T1000 (cell line): ENCODE results near the gene NFATC2.
A peak's percentile ranks its signal among the peaks of the same experiment; 100 is the strongest.
"Not testable (repeated sequence)": the region's sequence is repeated elsewhere in the genome, so short reads cannot be mapped to it uniquely, and the experiment has no call there.

Experiments used
- DNase-seq: peaks from one replicate; lab custom pipeline; 2025; ENCODE audit warnings: mixed read lengths; lab: John Stamatoyannopoulos, UW

Gene NFATC2

DNA sequence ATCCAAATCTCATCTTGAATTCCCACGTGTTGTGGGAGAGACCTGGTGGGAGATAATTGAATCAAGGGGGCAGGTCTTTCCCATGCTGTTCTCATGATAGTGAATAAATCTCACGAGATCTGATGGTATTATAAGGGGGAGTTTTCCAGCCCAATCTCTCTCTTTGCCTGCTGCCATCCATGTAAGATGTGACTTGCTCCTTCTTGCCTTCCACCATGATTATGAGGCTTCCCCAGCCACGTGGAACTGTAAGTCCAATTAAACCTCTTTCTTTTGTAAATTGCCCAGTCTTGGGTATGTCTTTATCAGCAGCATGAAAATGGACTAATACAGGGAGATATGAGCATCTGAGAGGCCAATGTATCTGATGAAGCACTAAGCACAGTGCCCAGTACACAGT, 26.0 kb upstream of the NFATC2 start:
- not testable (repeated sequence) for DNase-seq

DNA sequence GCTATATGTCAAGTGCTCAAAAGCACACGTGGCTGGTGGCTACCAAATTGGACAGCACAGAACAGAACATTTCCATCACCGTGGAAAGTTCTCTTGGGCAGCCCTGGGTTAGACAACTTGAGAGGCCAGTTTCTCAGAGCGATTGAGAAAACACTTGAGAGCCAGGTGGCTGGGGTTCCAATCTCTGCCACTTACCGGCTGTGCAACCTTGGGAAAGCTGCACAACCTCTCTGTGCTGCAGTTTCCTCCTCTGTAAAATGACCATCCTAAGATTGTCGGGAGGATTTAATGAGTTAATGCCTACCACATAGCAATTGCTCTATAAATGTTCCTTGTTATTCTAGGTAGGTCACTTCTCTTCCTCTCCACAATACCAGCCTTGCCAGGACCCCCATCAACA, 25.1 kb upstream of the NFATC2 start:
- DNase-seq: no peak

DNA sequence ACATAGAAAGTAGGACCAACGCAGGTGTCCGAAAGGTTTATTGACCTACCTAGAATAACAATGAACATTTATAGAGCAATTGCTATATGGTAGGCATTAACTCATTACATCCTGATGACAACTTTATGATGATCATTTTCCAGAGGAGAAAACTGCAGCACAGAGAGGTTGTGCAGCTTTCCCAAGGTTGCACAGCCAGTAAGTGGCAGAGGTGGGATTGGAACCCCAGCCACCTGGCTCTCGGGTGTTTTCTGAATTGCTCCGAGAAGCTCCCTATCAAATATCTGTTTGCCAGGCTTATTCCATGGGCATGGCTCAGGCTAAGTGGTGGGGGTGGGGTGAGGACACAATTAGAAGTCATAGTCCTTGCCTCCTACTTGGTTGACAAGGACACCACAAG, 24.1 kb upstream of the NFATC2 start:
- no peak for DNase-seq

DNA sequence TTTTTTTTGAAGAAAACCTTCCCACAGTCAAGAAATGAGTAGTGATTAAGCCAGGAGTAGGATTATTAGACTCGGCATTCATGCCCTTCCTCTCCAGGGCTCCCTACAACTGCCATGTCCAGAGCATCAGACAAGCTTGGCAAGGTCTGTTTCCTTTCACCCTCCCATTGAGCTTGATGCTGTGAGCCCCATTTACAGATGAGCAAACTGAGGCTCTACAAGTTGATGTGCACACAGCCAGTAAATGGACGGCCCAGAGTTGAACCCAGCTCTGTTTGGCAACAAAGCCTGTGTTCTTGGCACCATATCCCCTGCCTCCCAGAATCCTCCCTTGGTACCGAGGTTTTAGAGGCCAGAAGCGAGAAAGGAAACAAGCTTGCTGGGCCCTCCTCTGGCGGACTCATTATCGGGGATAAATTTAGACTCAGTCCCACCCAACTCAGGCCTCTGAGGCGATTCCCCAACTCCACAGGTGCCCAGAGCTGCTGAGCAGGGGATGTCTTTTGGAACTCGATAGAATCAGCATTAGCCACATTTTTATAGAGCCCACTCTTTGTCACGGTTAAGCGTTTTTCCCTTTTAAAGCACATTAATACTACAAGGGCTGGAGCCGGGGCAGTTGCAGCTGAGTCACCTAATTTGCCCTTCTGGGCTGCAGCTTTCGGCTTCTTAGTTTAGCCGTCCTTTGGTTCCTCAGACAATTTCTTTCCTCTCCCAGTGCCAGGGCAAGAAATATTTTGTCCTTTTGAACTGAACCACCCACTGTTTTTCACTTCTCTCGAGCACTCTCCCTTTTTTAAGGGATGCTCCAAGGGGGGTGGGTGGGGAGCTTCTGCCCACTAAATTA, 23.0 kb upstream of the NFATC2 start:
- no peak for DNase-seq

DNA sequence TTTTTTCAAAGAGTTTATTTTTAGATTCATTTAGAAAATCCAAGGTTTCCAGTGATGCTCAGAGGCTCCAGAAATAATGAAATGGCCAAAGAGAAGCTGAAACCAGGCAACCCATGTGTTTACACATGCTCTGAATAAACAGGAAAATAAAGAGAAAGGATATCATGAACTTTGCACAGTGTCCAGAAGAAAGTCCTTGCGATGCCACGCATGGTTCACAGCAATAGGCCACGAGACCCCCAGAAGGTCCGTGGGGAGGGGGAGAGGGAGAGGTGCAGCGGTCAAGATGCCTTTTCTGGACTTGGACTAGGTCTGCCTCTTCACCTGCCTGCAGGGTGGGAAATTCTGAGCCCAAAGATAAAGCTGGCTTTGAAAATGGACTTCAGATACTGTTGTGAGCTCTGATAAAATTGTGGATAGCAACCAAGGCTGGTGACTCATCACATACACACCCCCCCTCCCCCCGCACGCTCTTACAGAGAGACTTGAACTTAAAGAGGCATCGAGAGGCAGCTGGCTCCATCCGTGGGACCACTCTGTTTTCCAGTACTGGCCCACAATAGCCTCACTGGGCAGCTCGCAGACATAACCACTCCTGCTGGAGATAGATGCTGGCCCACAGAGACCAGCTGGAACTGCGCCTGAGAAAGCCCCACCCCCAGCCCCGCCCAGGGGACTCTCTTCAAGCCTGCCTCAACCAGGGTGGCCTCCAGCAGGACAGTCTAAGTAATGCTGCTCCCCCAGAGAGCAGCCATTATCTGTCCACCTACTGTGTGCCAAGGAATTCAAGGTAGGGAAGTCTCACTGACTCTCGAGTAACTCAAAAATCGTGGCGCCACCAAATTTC, 21.2 kb upstream of the NFATC2 start:
- DNase-seq: peak; percentile 73

DNA sequence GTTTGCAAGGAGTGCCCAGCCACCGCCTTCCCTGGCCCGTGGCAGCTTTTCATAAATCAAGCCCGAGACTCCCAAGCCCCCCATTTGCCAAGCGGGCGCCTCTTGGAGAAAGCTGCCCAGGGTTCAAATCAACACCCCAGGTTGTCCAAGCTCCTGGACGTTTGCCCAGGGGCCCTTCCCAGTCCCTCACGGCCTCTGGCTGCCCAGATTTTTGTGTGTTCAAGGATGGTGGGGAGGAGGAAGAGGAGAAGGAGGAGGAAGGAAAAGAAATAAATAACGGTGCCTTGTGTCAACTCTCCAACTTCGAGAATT, 20.6 kb upstream of the NFATC2 start:
- no peak for DNase-seq

DNA sequence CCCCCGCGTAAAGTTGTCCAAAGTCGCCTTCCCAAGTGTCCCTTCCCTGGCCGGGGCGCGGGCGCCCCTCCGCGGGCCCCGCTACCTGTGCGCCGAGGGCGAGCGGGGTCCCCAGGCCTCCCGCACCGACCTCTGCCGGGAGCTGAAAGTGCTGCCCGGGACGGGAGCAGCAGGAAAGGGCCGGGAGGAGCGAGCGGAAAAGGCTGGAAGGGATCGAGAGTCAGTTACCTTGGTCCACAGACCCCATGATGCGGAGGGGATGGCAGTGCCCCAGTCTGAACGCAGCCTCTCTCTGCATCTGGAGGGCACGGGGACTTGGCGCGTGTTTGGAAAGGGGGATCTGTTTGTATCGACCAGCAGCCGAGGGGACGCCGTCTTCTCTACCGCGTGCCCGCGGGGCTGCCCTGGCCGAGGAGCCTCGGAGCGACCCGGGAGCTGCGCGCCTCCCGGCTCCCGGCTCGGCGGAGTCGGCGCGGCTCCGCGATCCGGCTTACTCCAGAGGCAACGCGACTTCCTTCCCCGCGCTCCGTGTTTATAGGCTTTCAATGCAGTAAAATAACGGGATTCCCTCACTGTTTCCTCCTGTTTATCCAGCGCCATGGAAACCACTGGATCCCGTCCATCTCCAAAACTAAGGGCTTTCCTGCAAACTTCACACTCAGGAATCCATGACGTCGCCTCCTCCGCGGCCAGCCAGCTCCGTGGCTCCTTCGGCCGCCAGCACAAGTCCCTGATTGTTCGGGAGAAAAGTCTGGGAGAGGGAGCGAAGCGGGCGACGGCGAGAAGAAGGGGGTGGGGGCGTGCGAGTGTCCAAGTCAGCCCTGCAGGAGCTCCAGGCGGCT, 20.0 kb upstream of the NFATC2 start:
- peak; percentile 90 for DNase-seq

DNA sequence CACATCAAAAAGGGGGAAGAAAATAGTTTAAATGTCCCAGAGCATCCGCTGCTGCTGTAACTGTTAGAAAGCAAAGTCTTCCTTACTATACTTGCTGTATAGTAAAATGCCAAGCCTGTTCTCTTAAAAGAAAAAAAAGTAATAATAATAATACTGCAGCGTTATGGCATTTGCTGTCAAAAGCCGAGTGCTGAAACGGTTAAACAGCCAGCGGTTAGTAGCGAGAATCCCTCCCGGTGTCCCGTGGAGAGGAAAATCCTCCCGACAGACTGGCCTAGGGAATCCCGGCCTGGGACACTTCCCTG, 19.5 kb upstream of the NFATC2 start:
- DNase-seq: no peak

DNA sequence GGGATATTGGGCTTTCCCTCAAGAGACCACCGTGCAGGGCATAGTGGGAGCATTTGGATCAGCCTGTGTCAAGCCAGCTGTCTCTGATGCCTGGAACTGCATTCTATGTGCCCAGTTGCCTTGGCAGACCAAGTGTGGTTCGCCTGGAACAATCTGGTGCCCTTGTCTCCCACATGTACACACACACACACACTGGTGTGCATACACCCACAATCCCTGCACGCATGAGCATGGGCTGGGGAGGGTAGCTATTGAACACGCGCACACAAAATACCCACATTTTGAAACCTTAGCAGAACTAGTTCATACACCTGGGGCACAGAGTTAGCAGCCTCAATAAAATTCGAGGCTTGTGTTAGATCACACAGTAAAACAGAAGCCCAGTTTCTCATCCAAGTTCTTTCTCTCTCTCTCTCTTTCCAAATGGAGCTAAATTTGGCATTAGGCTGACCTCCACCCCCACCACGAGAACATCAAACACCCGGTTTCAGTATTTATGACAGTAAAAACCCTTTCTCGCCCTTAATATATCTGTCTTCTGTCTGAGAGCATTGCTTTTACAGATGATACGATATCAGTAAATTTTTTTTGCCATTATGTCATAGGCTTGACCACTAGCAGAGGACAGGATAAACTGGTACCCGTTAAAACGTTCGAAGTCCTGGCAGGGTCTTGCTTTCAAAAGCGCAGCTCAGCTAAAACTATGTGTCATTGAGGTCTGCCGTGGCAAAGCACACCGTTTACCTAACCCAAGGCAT, 18.2 kb upstream of the NFATC2 start:
- no peak for DNase-seq

DNA sequence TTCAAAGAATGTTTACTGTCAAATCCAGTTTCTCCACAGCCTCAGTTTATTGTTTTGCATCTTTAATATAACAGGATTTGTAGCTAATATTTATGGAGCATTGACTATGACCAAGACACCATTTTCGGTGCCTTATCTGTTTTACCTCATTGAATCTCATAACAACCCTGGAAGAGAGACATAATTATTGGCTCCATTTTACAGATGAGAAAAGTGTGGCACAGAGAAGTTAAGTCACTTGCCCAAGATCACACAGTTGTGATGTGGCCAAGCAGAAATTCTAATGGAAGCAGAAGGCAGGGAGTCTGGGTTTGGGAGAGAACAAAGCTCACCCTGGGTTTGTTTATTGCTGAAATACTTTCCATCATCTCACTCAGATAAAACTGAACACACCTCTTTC, 17.5 kb upstream of the NFATC2 start:
- no peak for DNase-seq

DNA sequence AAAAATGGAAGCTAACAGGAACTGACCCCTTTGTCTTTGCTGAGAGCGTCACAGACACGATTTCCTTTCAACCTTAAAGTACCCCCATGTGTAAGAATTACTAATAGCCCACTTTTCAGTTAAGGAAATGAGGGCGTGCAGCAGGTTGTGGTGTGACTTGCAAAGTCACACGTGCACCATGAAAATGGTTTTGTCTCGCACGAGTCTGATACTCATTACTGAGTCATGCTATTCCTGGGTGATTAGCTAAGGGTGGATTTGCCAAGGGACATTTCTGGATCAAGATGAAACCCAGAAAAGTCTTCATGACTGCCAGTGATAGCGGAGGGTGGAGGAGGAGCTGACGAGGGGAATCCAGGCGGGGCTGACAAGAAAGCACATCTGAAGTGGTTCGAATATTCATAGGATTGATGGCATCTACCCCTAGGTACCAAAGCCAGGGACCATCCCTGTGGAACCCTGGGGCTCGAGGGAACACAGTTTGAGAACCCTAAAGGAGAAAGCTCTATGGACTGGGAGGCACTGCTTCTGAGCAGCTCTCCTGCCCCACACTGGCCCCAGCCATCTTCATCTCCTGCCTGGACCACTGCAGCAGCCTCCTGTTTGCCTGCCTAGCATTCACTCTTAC, 12.1 kb upstream of the NFATC2 start:
- peak; percentile 41 for DNase-seq

DNA sequence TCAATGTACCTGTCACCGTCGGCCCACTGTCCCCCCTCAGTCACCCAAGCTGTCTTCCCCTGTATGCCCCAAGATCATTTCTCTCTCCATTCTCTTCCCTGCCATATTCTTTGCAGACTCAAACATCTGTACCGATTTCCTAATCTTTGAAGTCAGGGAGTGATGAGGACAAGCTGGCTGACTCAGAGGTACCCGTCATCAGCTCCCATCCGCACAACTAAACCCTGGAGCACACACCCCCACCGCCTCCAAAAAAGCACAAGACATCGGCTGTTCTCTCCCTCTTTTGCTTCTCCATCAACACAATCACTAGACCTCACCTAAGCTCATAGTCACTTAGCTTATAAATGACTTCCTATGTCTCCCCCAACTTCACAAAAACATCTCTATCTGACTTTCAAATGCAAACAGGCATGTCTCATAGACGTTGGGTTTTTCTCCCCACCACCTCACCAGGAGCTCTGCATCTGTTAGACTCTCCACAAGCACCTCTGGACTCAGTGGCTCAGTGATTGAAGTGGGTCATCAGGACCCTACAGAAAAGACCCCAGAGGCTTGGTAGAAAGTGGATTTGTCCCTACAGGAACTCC, 11.5 kb upstream of the NFATC2 start:
- DNase-seq: no peak

DNA sequence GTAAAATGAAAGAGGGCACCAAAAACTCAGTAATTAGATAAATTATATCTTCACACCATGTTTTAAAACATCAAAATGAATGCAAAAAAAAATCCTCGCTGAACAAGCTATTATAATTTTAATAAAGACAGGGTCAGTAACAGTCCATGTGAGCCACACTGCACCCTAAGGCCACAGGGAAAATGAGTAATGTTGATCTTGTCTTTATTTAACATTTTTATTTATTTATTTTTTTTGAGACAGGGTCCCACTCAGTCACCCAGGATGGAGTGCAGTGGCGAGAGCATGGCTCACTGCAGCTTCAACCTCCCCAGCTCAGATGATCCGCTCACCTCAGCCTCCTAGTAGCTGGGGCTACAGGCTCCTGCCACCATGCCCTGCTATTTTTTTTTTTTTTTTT, 8.7 kb upstream of the NFATC2 start:
- DNase-seq: no peak

DNA sequence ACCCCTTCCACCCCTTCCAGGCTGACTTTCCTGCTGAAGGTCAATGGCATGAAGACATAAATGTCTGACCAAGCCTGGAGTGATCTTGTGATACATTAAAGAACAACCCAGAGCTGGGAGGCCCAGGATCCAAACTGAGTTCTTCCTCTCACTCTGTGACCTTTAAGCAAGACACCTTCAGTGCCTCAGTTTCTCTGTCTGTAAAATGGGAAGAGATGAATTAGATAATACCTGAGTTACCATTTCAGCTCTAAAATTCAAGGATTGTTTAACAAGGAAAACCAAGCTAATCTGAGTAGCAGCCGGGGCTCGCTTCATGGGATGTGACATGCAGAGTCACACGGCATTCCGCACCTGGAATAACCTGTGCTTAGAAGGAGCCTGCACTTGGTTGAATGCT, 7.0 kb upstream of the NFATC2 start:
- DNase-seq: no peak

DNA sequence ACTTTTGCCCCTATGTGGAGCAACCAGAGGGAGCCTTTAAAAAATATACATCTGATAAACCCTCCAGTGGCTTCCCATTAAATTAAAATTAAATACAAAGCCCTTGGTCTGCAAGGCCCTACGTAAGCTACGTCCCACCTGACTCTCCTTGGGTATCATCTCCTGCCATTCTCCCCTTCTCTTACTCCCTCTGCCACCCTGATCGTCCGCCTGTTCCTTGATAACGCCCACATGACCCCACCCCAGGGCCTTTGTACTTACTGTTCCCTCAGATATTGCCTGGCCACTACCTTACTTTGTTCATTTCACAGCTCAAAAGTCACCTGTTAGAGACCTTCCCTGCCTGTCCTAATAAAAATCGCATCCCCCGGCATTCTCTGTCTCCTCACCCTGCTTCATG, 5.4 kb upstream of the NFATC2 start:
- DNase-seq: no peak

DNA sequence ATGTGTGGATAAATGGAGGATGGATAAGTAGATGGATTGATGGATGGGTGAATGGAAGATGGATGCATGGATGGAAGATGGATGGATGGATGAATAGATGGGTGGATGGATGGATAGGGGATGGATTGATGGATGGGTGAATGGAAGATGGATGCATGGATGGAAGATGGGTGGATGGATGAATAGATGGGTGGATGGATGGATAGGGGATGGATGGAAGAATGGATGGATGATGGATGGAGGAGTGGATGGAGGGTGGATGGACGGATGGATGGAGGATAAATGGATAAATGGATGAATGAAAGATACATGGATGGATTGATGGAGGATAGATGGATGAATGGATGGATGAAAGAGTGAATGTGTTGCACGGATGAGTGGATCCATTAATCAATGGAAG, 3.0 kb upstream of the NFATC2 start:
- no peak for DNase-seq

DNA sequence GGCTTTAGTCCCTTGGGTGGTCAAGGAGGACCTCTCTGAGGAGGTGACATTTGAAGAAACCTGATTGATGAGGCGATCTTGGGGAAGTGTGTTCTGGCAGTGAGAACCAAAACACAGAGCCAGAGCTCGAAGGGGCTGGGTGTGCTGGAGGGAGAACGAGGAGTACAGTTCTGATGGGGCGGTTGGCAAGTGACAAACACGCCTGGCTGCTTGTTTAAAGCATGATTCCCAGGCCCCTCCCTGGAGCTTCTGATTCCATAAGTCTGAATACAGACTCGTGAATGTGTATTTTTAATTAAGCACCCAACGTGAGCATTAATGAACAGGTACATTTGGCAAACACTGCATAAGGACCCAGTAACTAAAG, 886 bp upstream of the NFATC2 start:
- DNase-seq: no peak

DNA sequence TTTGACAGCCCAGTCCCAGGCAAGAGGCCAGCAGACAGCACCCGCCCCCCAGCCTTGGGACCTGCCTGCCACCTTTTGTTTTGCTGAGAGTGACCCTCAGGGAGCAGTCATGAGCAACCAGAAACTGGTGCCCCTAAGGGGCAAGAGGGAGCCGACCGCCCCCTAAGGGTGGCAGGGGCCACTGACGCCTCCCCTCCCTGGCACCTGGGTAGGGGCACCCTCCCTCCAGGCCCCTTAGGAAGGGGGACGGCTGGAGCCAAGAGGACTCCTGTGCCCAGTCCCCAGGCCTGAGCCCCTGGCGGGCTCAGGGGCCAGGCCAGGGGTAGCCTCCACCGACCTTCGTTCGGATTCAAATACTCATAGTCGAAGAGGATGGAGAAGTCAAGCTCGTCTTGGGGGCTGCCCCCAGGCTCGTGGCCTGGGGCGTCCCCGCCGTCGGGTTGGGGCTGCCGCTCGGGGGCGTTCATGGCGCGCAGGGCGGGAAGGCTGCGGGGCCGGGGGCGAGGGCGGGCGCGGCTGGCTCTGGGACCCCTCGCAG, 417 bp downstream of the NFATC2 start:
- DNase-seq: no peak

DNA sequence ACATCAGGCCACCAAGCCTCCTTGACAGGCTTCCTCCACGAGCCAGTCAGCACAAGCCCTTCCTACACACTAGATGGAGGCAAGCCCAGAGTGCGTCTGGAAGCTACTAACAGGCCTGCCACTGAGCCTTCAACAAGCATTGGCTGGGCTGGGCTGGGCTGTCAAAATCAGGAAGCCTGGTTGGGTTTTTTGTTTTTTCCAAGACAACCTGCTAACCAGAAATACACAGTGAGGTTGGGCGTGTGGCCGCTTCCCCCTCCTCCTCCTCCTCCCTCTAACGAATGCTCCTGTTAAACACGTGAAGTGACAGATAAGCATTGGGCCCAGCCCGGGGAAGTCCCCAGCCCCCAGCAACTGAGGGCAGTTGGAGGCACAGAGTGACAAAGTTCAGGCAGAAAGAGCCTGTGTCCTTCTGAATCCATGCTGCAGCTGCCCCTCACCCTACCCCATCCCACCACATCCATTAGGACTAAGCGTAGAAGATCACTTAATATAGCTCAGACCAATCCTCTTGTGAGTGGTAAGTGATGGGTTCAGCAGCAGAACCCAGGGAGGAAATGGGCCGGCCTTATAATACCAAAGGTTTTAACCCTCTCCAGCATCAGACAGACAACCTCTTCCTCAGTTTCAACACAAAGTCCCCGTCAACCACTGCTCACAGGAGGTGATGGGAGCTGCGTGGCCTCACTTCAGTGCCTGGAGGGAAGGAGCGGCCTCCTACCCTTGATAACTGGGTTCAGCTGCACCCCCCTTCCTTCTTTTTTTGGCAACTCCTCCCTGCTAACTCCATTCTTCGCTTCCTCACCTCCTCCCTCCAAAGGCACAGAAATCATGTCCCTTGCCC, 1.1 kb downstream of the NFATC2 start:
- DNase-seq: no peak

DNA sequence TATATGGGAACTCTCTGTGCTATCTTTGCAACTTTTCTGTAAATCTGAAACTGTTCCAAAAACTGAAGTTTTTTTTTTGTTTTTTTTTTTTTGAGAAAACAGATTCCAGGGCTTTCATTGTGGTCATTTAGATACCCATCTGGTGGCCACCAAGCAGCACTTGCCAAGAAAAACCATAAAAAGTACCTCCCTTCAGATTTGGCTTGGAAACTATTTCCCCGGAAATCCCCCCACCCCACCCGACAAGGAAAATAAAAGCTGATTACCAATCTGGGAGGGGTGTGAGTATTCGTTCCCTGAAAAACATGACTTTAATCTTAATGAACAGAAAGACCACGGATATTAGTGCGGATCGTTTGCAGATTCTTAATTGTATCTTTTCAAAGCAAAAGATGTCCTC, 1.9 kb downstream of the NFATC2 start:
- DNase-seq: no peak
